ENCODE measurements around the gene LAMB4.

LAMB4 gene

GRCh38 chr7:108067844-108068243 lies 62.3 kb downstream of the LAMB4 start:
- no peak overlapping the region for H3K4me3 ChIP-seq (ENCODE audit: low read depth, low read length)
- no peak for DNase-seq (ENCODE audit: low read depth)
- TF ChIP-seq, protein P1, sequence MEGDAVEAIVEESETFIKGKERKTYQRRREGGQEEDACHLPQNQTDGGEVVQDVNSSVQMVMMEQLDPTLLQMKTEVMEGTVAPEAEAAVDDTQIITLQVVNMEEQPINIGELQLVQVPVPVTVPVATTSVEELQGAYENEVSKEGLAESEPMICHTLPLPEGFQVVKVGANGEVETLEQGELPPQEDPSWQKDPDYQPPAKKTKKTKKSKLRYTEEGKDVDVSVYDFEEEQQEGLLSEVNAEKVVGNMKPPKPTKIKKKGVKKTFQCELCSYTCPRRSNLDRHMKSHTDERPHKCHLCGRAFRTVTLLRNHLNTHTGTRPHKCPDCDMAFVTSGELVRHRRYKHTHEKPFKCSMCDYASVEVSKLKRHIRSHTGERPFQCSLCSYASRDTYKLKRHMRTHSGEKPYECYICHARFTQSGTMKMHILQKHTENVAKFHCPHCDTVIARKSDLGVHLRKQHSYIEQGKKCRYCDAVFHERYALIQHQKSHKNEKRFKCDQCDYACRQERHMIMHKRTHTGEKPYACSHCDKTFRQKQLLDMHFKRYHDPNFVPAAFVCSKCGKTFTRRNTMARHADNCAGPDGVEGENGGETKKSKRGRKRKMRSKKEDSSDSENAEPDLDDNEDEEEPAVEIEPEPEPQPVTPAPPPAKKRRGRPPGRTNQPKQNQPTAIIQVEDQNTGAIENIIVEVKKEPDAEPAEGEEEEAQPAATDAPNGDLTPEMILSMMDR (IDR thresholded peaks at IDR 0.05; ENCODE audit: control insufficient read depth, extremely low read depth, insufficient read depth): no peak

DNA sequence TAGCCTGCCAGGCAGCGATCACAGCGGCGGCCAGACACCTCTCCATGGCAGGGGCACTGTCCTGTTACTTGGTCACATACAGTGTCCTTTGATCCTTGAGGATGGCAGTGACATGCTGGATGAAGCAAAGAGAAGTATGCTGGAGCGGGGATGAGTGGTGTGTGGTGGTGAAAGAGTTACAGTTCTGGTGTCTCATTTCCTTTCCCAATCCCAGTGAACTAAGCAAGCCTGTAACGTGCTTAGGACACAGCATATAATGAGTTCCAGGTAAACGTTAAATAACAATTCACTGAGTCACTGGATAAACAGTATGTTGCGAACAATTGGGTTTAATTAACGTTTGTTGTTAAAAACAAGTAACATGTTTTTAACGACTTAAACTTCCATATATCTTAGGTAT lies 63.7 kb downstream of the LAMB4 start:
- TF ChIP-seq, protein P1 (IDR thresholded peaks at IDR 0.05; ENCODE audit: control insufficient read depth, extremely low read depth, insufficient read depth): no peak
- no peak for DNase-seq (ENCODE audit: low read depth)
- no peak overlapping the region for H3K4me3 ChIP-seq (ENCODE audit: low read depth, low read length)

GRCh38 chr7:108063520-108063933 lies 66.6 kb downstream of the LAMB4 start:
- no peak for DNase-seq (ENCODE audit: low read depth)
- TF ChIP-seq, protein P1 (IDR thresholded peaks at IDR 0.05; ENCODE audit: control insufficient read depth, extremely low read depth, insufficient read depth): no peak

DNA sequence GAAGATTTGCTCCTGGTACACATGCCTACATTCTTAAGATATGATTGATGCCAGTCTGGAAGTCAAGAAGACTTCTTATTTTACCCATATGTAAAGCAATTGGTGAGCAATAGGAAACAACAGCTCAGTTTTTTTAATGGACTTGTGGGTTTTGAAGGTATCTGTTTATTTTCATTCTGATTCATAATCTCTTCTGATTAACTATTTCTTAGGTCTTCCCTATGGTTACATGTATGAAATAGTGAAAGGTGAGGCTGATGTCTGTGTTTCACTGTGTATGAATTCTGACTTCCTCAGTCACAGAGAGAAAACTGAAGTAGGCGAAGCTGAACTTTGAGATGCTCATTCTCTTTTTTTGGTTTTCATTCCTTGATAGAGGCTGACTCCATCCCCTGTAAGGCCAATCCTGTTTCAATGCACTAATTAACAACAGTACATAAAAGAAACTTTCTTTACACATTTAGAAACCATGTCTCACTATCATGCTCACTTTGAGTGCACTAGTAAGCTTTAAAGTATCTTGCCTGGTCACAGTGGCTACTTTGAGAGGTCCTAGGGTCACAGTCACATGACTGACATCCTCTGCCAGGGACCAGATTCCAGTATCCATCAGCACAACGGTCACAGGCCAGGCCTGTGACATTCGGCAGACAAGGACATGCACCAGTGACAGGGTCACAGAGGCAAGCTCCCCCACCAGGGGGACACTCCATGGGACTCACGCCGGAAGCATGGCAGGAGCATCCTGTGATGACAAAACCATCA lies 67.7 kb downstream of the LAMB4 start:
- TF ChIP-seq, protein P1 (IDR thresholded peaks at IDR 0.05; ENCODE audit: control insufficient read depth, extremely low read depth, insufficient read depth): no peak
- H3K4me3 ChIP-seq (ENCODE audit: low read depth, low read length): no peak overlapping the region
- no peak for DNase-seq (ENCODE audit: low read depth)

More at GRCh38 chr7:108063520-108063933, 66.6 kb downstream of the LAMB4 start:
- H3K4me3 ChIP-seq (ENCODE audit: low read depth, low read length): no peak overlapping the region

GRCh38 chr7:108059526-108059925 lies 70.6 kb downstream of the LAMB4 start:
- DNase-seq (ENCODE audit: low read depth): no peak
- TF ChIP-seq, protein P1 (IDR thresholded peaks at IDR 0.05; ENCODE audit: control insufficient read depth, extremely low read depth, insufficient read depth): no peak
- no peak overlapping the region for H3K4me3 ChIP-seq (ENCODE audit: low read depth, low read length)

GRCh38 chr7:108057951-108058481 lies 72.1 kb downstream of the LAMB4 start:
- no peak overlapping the region for H3K4me3 ChIP-seq (ENCODE audit: low read depth, low read length)
- TF ChIP-seq, protein P1 (IDR thresholded peaks at IDR 0.05; ENCODE audit: control insufficient read depth, extremely low read depth, insufficient read depth): no peak
- DNase-seq (ENCODE audit: low read depth): no peak
